RWPE1 (cell line): ENCODE measurements around the gene BABAM2.

ENCODE experiments used
- CTCF ChIA-PET: fragments of 350-600 bp; sonication (Branson Sonifier 250); formaldehyde crosslinking; extraction: SDS; loops from one replicate; lab custom pipeline; 2021; lab: Yijun Ruan, JAX
- POLR2A ChIA-PET: fragments of 400-600 bp; formaldehyde crosslinking; extraction: SDS; loops from one replicate; lab custom pipeline; 2020; ENCODE audit warnings: antibody characterized with exemption; ENCODE audit not compliant: low non-redundant PET; lab: Yijun Ruan, JAX
- DNase-seq: peaks from one replicate; pipeline ENCODE4 v3.0.0; 2012; ENCODE audit warnings: low spot score
- H3K27ac ChIP-seq: fragments of 450-650 bp; 2 replicates; pipeline ENCODE4 v1.5.1; 2017
- CTCF ChIP-seq: fragments of 450-650 bp; conservative IDR thresholded peaks from 2 replicates; pipeline ENCODE4 v1.5.1; 2017; ENCODE audit warnings: low read depth, mild to moderate bottlenecking

BABAM2 gene

GRCh38 chr2:27988306-27988705 lies 97.8 kb downstream of the BABAM2 start:
- TF ChIP-seq CTCF: no peak
- H3K27ac ChIP-seq: no peak overlapping the region
- POLR2A ChIA-PET: no interaction called here
- CTCF ChIA-PET: no interaction called here
- DNase-seq: no peak

GRCh38 chr2:27988718-27989117 lies 98.2 kb downstream of the BABAM2 start:
- no peak for DNase-seq
- TF ChIP-seq CTCF: no peak
- no peak overlapping the region for H3K27ac ChIP-seq
- CTCF ChIA-PET: interaction anchor here (0.6 to 0.7 kb wide), 2 partner anchors 34 to 54 kb away, joined by 3 to 4 read pairs; no protein-coding TSS in a partner anchor
- POLR2A ChIA-PET: no interaction called here

- ChIA-PET CTCF (interaction anchor here (0.6 to 0.7 kb wide), 2 partner anchors 34 to 54 kb away, joined by 3 to 4 read pairs; no protein-coding TSS in a partner anchor), POLR2A (no interaction called here)
- no peak overlapping the region for H3K27ac ChIP-seq
- DNase-seq: peak; percentile 29
- TF ChIP-seq CTCF: no peak
These were observed 98.6 kb downstream of the BABAM2 start for GRCh38 chr2:27989149-27989548.

- TF ChIP-seq CTCF: no peak
- DNase-seq: no peak
- POLR2A ChIA-PET: no interaction called here
- no peak overlapping the region for H3K27ac ChIP-seq
- CTCF ChIA-PET: no interaction called here
These were observed 99.6 kb downstream of the BABAM2 start for GRCh38 chr2:27990030-27990590.

GRCh38 chr2:27991146-27991545 lies 100.6 kb downstream of the BABAM2 start:
- CTCF ChIA-PET: no interaction called here

GRCh38 chr2:27992787-27993401 lies 102.4 kb downstream of the BABAM2 start:
- peak; percentile 81 for DNase-seq
- CTCF ChIA-PET: no interaction called here
- H3K27ac ChIP-seq: no peak overlapping the region
- POLR2A ChIA-PET: no interaction called here
- no peak for TF ChIP-seq CTCF

More at GRCh38 chr2:27991146-27991545, 100.6 kb downstream of the BABAM2 start:
- H3K27ac ChIP-seq: no peak overlapping the region
- POLR2A ChIA-PET: no interaction called here
- DNase-seq: no peak
- TF ChIP-seq CTCF: no peak
